DMS79 treated with DMSO at 0.1 percent for 48 hours (cell line): ENCODE results near the gene CCDC34.
A peak's percentile ranks its signal among the peaks of the same experiment; 100 is the strongest.

Experiments
- DNase-seq: peaks from one replicate; lab custom pipeline; 2025; lab: John Stamatoyannopoulos, UW

CCDC34 gene

DNA sequence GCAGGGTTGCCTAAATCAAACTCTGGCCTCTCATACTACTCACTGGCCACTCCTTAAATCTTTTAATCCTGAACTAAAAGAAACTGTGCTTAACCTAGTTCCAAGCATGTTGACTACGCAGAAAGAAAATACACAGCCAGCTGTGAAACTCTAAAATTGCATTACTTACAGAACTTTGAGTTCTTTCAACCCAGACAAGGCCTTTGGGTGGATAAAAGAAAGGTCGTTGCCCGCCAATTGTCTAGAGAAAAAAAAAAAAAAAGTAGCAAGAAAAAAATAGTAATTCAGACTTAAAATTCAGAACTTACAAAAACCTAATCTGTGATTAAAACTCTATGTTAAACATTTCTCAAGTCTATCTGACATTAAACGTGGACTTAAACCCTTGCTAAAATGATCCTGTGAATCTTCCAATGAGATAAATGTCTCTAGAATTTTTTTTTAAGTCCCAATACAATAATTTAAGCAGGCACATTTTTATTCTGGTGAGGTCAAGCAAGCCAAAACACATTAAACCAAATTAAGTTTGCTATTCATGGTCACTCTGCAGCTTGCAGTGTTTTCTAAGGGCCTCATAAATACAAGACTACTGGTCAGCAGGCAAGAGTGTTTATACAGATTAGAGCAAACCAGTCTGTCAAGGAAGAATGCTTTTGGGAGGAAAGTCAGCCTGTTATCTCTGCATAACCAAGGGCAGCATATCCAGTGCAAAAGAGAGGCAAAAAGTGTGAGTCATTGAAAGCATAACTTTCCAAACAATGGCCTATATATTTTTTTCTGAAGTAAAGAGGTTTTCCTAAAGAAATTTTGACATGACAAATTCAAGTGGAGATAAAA, 29.5 kb upstream of the CCDC34 start:
- no peak for DNase-seq

DNA sequence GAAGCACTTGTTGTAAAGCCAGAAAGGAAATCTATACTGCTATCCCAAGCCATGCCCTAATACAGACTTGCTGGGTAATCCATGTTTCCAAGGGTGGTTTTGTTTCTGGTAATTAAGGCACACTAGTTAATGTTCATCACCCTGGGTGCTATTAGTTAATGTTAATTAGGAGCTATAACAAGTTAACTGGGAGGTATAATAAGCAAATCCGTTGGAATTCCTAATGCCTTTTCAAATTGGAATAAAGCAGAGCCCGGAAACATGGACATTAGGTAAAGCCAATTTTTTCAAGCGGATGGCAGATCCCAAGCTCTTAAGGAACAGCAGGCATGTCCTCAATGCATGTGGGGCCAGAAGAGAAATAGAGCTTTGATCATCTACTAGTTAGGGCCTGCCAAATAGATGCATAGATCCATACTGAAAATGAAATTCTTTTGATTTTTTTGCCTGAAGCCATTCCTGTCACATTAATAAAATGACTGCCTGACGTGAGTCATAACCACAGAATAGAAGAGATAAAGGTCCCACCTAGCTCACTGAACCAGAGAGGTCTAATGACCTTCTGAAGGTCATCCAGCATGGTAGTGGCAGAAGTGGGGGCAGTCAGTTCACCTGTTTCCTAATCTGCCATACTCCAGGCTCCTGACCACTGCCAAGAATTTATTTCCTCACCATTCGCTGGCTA, 28.5 kb upstream of the CCDC34 start:
- DNase-seq, result no peak

DNA sequence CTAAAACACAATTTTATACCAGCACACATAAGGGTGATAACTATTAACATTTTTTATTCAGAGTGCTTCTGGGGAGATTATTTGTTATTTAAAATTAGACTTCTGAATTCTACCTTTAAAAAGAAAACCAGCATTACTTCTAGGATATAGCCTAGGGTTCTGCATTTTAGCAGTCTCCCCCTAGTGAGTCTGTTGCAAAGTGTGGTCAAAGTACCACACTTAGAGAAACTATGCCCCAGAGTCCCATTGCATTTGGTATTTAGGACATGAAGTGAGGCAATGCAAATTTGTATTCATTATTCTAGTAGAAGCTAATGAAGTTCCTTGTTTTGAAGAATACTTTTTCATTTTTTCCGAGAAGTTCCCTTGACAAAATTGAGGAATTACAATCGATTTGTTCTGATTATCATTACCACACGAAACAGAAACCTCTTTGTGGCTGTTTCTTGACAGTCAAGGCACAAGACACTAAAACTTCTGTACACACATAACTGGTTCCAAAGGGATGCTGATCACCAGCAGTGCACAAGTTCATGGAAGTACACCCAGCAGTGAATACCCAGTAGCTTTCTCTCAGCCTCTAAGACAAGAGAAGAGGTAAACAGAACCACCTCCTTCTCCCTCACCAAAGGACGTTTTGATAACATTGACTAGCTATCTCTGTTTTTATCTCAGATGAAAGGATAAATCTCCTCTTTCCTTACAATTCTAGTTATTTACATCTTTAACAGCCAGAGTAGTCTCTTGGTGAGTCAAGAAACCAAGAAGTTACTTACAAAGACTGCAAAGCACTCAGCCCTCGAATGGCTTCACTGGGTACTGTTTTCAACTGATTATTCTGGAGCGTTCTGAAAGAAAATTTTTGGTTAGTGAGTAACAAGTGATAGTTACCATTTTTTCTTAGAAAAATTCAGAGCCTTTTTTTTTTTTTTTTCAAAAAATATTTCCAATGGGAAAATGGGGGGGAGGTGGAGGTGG, 27.6 kb upstream of the CCDC34 start:
- DNase-seq, result no peak

GRCh38 chr11:27388869-27389268, 25.9 kb upstream of the CCDC34 start:
- peak; percentile 36 for DNase-seq

- no peak for DNase-seq
Measured at GRCh38 chr11:27388001-27388400, 25.0 kb upstream of the CCDC34 start.

- DNase-seq, result no peak
Measured at GRCh38 chr11:27387362-27387761, 24.3 kb upstream of the CCDC34 start.

DNA sequence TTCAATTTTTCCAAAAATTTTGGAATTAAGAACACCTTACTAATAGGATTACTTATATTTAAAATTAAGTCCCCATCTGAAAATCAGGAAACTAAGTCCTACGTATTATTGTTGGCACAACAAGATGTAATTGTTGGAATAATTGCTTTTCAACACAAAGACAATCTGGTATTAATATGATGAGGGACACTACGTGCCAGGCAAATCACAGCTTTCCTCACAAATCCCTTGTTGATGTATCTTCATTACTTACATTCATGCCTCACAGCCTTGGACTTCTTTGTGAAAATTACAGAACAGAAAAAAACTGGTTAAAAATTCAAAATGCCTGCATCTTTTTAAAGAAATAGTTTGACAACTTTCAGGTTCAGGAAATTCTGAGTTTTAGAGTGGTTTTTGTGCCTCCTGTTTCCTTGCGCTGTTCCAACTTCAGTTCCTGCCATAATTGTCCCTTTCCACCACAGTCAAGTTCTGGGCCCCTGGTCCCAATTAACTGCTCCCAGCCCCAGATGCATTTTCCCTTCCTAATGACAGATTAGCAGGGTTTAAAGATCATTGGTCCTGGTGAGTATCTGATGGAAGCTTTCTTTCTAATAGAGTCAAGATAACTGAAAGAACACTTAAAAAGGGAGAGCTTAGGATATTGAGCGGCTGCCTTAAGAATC, 23.3 kb upstream of the CCDC34 start:
- no peak for DNase-seq

DNA sequence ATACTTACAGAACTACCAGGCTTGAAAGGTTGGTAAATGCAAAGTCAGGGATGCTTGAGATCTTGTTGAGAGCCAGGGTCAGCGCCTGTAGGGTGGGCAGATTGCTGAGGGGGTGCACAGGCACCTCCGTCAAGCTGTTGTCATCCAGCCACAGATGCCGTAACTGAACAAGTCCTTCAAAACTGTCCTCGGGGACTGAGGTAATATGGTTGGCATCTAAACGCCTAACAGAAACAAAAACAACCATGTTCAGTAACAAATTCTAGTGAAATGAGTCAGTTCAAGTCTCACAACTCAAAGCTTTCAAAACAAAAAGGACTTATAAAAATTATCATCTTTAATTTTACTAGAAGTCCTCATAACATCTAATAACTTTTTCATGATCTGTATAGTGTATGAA, 22.2 kb upstream of the CCDC34 start:
- no peak for DNase-seq

DNA sequence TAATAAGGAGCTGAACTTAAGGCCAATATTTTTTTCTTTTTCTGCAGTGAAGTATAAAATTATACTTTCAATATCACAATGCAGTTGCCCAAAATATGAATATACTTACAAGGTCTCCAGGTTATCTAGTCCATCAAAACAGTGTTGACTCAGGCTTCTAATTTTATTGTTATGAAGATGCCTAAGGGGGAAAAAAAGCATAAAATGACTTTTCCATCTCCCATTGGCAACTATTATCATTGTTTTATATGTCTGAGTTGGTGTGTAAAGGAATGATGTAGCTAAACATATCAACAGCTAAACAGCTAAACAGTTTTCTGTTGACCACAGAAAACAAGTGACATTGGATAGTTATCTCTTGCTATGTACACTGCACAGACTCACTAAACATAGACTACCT, 21.2 kb upstream of the CCDC34 start:
- DNase-seq, result no peak

GRCh38 chr11:27383645-27384044, 20.6 kb upstream of the CCDC34 start:
- no peak for DNase-seq

DNA sequence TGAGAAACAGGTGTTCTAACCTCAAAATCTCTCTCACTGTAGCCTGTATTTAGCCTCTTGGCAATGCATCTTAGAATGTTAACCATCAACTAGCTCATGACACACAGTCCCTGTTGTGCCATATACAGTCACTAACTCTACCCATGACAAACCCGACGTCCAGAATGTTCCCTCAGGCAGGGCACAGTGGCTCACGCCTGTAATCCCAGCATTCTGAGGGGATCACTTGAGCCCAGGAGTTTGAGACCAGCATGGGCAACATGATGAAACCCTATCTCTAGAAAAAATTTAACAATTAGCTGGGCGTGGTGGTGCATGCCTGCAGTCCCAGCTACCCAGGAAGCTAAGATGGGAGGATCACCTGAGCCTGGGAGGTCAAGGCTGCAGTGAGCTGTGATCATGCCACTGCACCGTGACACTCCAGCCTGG, 18.2 kb upstream of the CCDC34 start:
- DNase-seq, result no peak

GRCh38 chr11:27380771-27381170, 17.8 kb upstream of the CCDC34 start:
- no peak for DNase-seq

DNA sequence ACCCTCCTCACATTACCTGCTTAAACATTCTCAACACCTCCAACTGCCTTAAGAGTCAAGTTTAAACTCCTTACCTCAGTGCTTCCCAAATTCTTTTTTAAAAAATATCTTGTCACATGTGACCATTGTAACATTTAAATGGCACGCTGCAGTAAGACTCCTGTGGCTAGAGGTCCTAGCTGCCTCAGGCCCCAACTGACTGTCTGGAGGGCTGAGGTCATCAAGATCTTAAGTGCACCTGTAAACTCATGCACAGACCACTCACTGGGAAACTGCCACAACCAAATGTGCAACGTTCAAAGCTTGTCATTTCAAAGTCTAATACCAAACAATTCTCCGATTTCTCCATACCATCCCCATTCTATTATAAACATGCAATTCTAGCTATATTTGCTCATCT, 16.4 kb upstream of the CCDC34 start:
- DNase-seq, result no peak

DNA sequence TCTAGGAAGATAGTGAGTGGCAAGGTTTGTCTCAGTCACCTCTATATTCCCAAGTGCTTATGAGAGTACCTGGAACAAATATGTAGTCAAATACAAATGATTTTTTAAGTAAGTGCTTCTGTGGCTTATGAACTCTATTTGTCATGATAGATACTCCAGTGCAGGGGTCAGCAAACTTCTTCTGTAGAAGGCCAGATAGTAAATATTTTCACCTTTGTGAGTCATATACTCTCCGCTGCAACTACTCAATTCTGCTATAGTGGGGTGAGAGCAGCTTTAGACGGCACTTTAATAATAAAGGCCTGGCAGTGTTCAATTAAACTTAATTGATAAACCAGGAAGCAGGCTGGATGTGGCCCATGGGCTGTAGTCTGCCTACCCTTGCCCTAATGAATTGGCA, 12.4 kb upstream of the CCDC34 start:
- no peak for DNase-seq

- DNase-seq, result no peak
Measured at GRCh38 chr11:27373856-27374602, 11.0 kb upstream of the CCDC34 start.

DNA sequence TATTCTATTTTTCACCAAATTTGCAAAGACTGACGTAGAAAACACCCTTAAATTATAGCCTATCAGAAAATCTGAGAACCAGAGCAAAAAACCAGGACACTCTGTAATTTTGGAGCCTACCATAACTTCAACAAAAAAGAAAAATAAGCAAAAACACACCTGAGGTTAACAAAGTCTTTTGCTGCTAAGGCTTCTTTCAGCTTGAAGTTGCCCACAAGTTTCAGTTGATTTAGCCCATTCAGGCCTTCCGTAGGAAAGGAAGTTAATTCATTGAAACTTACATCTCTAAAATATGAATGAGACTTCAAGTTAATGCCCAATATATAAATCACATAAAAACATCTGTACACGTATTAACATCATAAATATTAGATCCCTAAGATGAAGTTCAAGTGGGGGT, 10.4 kb upstream of the CCDC34 start:
- no peak for DNase-seq

GRCh38 chr11:27372164-27372563, 9.1 kb upstream of the CCDC34 start:
- no peak for DNase-seq

DNA sequence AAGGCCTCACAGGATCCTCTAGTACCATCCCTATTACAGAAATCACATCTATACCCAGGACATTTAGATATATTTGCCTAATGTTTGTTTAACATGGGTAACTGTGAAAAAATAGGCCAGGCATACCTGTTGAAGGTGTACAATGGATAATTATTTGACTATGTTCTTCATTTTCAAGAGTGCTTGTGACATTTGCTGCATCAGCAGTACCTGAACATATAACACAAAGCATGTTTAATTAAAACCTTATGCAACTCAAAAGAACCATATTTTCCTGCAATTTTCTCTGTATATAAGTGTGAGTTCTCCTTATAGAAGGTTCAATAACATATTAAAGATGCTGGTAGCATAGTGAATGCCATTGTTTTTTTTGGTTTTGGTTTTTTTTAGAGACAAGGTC, 8.5 kb upstream of the CCDC34 start:
- no peak for DNase-seq

DNA sequence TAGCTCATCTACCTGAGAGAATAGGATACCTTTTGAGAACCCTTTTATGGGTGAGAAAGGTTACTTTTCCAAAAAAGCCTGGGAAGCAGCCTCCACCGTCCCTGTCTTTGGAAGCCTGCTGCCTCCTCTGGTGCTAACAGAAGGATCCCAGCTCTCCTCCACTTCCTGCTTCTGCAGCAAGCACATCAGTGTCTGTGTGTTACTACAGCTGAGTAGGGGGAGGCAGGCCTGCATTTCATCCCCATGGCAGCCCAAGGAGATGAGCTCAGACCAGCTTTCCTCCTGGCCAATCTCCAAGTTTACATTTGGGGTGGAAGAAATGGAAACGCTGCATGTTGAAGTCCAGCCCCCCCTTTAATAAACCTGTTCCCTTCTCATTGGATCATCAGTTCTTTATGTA, 7.4 kb upstream of the CCDC34 start:
- no peak for DNase-seq

GRCh38 chr11:27367881-27368280, 4.9 kb upstream of the CCDC34 start:
- DNase-seq, result no peak

- DNase-seq, result no peak
Measured at GRCh38 chr11:27363576-27364117, 632 bp upstream of the CCDC34 start.
